Natural killer cell (primary cell): ENCODE data around the gene LRRC38. TPM values are rescaled to one million over a fixed set of nuclear protein-coding genes. Genes with fewer than 3 reads are reported as not detected.

ENCODE experiments used
- ATAC-seq, 3 donors: fragments of 150-1000 bp in 2 of 3; fragments of 200-7000 bp in 1 of 3; cut with Tn5 transposase; 1 replicate in 1 of 3; 2 replicates in 2 of 3; pipeline ENCODE4 v1.10.0; 2021; ENCODE audit warnings: mild to moderate bottlenecking in 2 of 3, moderate library complexity in 2 of 3
- DNase-seq, 2 donors: peaks; one replicate each; pipeline versions ENCODE4 v3.0.0 to v3.0.0-alpha.2; 2013 to 2021; ENCODE audit warnings: mixed read lengths in 1 of 2
- H3K27ac ChIP-seq: one replicate; pipeline ENCODE4 v1.5.1; 2013; ENCODE audit warnings: mild to moderate bottlenecking, low read length
- H3K27me3 ChIP-seq: one replicate; pipeline ENCODE4 v1.6.1; 2013; ENCODE audit warnings: low read length; ENCODE audit not compliant: control insufficient read depth, insufficient read depth
- H3K36me3 ChIP-seq: one replicate; pipeline ENCODE4 v1.6.1; 2013; ENCODE audit warnings: low read length; ENCODE audit not compliant: control insufficient read depth, insufficient read depth
- H3K4me1 ChIP-seq: one replicate; pipeline ENCODE4 v1.6.1; 2013; ENCODE audit warnings: low read length; ENCODE audit not compliant: control insufficient read depth, insufficient read depth
- H3K4me3 ChIP-seq: one replicate; pipeline ENCODE4 v1.5.1; 2013; ENCODE audit warnings: low read length
- H3K9me3 ChIP-seq: one replicate; pipeline ENCODE4 v1.6.1; 2013; ENCODE audit warnings: low read length; ENCODE audit not compliant: control insufficient read depth, insufficient read depth
- H3K27ac Mint-ChIP-seq, 2 donors: one replicate each; pipeline ENCODE4 v1.8.0; 2022; ENCODE audit warnings: mild to moderate bottlenecking in 2 of 2, mixed read lengths in 2 of 2, moderate library complexity in 1 of 2
- H3K27me3 Mint-ChIP-seq, 2 donors: one replicate each; pipeline ENCODE4 v1.8.0; 2022; ENCODE audit warnings: low read depth in 2 of 2, mixed read lengths in 2 of 2
- H3K36me3 Mint-ChIP-seq: one replicate; pipeline ENCODE4 v1.8.0; 2022; ENCODE audit warnings: mixed read lengths
- H3K4me1 Mint-ChIP-seq, 2 donors: one replicate each; pipeline ENCODE4 v1.8.0; 2022; ENCODE audit warnings: mixed read lengths in 2 of 2
- H3K4me3 Mint-ChIP-seq: one replicate; pipeline ENCODE4 v1.8.0; 2022; ENCODE audit warnings: mild to moderate bottlenecking, moderate library complexity, mixed read lengths
- H3K9me3 Mint-ChIP-seq, 2 donors: one replicate each; pipeline ENCODE4 v1.8.0; 2022; ENCODE audit warnings: mixed read lengths in 2 of 2
- CTCF ChIP-seq: fragments of 200-600 bp; IDR thresholded peaks from one replicate; pipeline ENCODE4 v1.8.0; 2022; ENCODE audit warnings: antibody characterized with exemption
- WGBS: methylation state at CpG from one replicate; pipeline ENCODE4 v1.1.7; 2013; ENCODE audit warnings: missing lambda C conversion rate; ENCODE audit not compliant: insufficient coverage; 5-methylcytosine and 5-hydroxymethylcytosine counted together
- intact Hi-C: fragments of 100-400 bp; cut with micrococcal nuclease; formaldehyde crosslinking; loops from one replicate; pipeline ENCODE4 v1.14.2; 2022
- total RNA-seq, 4 donors: library from RNA; stranded (reverse); fragments of 120-200 nt in 1 of 4; gene quantifications; one replicate each; pipeline versions ENCODE4 v1.2.3 to v1.2.4, GENCODE V29; 2013 to 2022

Gene LRRC38
- total RNA-seq, 3 donors from 2014 or later (not counting 1 experiment from before 2014, with no cell fraction given): not detected

GRCh38 chr1:13541435-13542215, 27.8 kb upstream of the LRRC38 start:
- Histone ChIP-seq H3K27ac (no peak overlapping the region), H3K36me3 (no peaks in the 10 kb centered on the region), H3K9me3 (no peaks in the 10 kb centered on the region), H3K4me3 (no peak overlapping the region), H3K27me3 (no peaks in the 10 kb centered on the region), H3K4me1 (no peaks in the 10 kb centered on the region)
- no peaks in the 10 kb centered on the region for H3K9me3 Mint-ChIP-seq
- no peak overlapping the region for H3K4me3 Mint-ChIP-seq
- H3K27me3 Mint-ChIP-seq: peaks cover 0 to 6% of the 10 kb centered on the region in 2 donors
- no peak for DNase-seq
- no peak for ATAC-seq
- intact Hi-C loops: no loop called here
- WGBS: 84% methylated on average over 13 of the region's 13 CpGs
- no peaks in the 10 kb centered on the region for H3K36me3 Mint-ChIP-seq
- no peak overlapping the region for H3K27ac Mint-ChIP-seq
- H3K4me1 Mint-ChIP-seq: no peaks in the 10 kb centered on the region
- no peak for TF ChIP-seq CTCF

GRCh38 chr1:13540866-13541265, 27.1 kb upstream of the LRRC38 start:
- no peaks in the 10 kb centered on the region for H3K9me3 Mint-ChIP-seq
- no peaks in the 10 kb centered on the region for H3K4me1 Mint-ChIP-seq
- ATAC-seq: no peak
- no peak for TF ChIP-seq CTCF
- no peak overlapping the region for H3K4me3 ChIP-seq
- WGBS: 88% methylated on average over 8 of the region's 8 CpGs
- intact Hi-C loops: no loop called here
- H3K27ac ChIP-seq: no peak overlapping the region
- H3K27me3 Mint-ChIP-seq: peaks cover 0 to 2% of the 10 kb centered on the region in 2 donors
- no peaks in the 10 kb centered on the region for H3K4me1 ChIP-seq
- H3K36me3 ChIP-seq: no peaks in the 10 kb centered on the region
- no peak for DNase-seq
- no peak overlapping the region for H3K27ac Mint-ChIP-seq
- no peaks in the 10 kb centered on the region for H3K36me3 Mint-ChIP-seq
- H3K4me3 Mint-ChIP-seq: no peak overlapping the region
- no peaks in the 10 kb centered on the region for H3K27me3 ChIP-seq
- H3K9me3 ChIP-seq: no peaks in the 10 kb centered on the region

- Histone ChIP-seq H3K27me3 (no peaks in the 10 kb centered on the region), H3K27ac (no peak overlapping the region), H3K36me3 (no peaks in the 10 kb centered on the region), H3K4me3 (no peak overlapping the region), H3K9me3 (no peaks in the 10 kb centered on the region), H3K4me1 (no peaks in the 10 kb centered on the region)
- H3K9me3 Mint-ChIP-seq: no peaks in the 10 kb centered on the region
- no peak overlapping the region for H3K4me3 Mint-ChIP-seq
- H3K4me1 Mint-ChIP-seq: no peaks in the 10 kb centered on the region
- intact Hi-C loops: no loop called here
- WGBS: 93% methylated on average over 2 of the region's 2 CpGs
- ATAC-seq: no peak
- TF ChIP-seq CTCF: no peak
- no peak for DNase-seq
- H3K36me3 Mint-ChIP-seq: no peaks in the 10 kb centered on the region
- H3K27me3 Mint-ChIP-seq: no peaks in the 10 kb centered on the region
- H3K27ac Mint-ChIP-seq: no peak overlapping the region
Measured at GRCh38 chr1:13539683-13540082, 25.9 kb upstream of the LRRC38 start.

- Histone ChIP-seq H3K36me3 (no peaks in the 10 kb centered on the region), H3K4me3 (no peak overlapping the region), H3K27me3 (no peaks in the 10 kb centered on the region), H3K27ac (no peak overlapping the region), H3K9me3 (no peaks in the 10 kb centered on the region), H3K4me1 (no peaks in the 10 kb centered on the region)
- no peaks in the 10 kb centered on the region for H3K36me3 Mint-ChIP-seq
- no peak for DNase-seq
- no peak overlapping the region for H3K27ac Mint-ChIP-seq
- H3K4me3 Mint-ChIP-seq: no peak overlapping the region
- no peaks in the 10 kb centered on the region for H3K9me3 Mint-ChIP-seq
- no peaks in the 10 kb centered on the region for H3K27me3 Mint-ChIP-seq
- no peaks in the 10 kb centered on the region for H3K4me1 Mint-ChIP-seq
- TF ChIP-seq CTCF: no peak
- no peak for ATAC-seq
- WGBS: 90% methylated on average over 2 of the region's 2 CpGs
- intact Hi-C loops: no loop called here
Measured at GRCh38 chr1:13538832-13539231, 25.0 kb upstream of the LRRC38 start.
